NOMO-1 treated with dmso at 0.1 percent for 144 hours (cell line): Measurements from ENCODE around the gene RBPJ.
"Not testable (repeated sequence)": the region's sequence is repeated elsewhere in the genome, so short reads cannot be mapped to it uniquely, and the experiment has no call there.

ENCODE experiments used
- DNase-seq: peaks from one replicate; lab custom pipeline; 2025; ENCODE audit not compliant: unreplicated experiment; lab: John Stamatoyannopoulos, UW

Gene RBPJ

GRCh38 chr4:26334366-26334765 lies 13.6 kb downstream of the RBPJ start:
- DNase-seq: no peak

DNA sequence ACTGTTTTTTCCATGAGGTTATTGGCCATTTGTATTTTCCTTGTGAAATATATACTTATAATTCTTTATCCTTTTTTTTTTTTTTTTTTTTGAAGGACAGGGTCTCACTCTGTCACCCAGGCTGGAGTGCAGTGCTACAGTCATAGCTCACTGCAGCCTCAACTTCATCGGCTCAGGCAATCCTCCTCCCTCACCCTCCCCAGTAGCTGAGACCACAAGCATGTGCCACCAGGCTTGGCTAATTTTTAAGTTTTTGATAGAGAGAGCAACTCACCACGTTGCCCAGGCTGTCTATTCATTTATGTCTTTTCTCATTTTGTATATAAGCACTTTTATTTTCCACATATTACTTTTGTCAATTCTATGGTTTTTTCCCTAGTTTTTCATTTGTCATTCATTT lies 16.8 kb downstream of the RBPJ start:
- DNase-seq: no peak

- DNase-seq: no peak
Observed at GRCh38 chr4:26342328-26343037, 21.7 kb downstream of the RBPJ start.

DNA sequence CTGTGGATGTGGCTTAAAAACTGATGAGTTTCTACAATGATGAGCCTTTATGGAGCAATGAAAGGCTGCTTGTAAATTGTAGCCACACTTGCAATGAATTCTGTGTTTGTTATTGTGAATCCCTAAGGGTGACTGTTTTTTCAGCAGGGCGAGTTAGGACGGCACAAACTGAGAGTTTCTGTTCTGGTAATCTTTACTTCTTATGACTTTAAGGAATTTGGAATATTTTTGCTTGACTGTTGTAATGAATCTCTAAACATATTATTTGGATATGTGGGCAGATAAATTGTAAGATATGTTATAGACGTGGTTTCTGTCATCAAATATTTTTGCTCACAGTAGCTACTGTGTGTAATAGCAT lies 22.2 kb downstream of the RBPJ start:
- DNase-seq: no peak

GRCh38 chr4:26344901-26345564 lies 24.2 kb downstream of the RBPJ start:
- DNase-seq: no peak

DNA sequence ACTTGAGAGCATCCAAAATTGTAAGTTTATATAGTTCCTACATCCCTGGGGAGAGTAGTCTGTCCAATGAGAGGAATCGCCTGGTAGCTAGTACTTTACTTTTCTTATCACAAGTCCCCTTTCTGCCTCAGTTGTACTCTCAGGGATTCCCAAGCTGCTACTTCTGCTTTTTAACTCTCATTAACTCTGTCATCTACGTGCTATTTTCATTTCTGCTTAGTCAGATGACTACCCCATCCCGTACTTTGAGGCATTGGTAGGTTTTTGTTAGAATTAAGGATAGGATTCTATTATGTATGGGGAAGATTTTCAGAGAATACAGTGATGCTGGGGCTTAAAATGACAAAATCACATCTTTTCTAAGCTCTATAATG lies 24.7 kb downstream of the RBPJ start:
- DNase-seq: no peak

DNA sequence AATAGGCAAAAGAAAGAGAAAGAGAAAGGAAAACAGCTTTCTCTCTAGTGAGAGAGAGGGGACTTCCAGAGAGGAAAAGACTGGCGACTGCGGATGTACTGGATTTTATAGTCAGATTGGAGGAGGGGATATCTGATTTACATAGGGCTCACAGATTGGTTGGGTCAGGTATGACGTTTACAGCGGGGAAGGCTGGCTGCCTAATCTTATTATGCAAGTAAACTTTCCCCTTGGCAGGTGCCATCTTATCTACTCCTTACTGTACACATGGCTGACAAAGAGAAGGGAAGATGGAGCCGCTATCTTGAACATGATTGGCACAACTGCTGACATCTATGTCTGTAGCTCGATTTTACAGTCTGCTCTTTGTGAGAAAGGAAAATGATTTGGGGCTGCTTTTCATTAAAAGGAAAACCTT lies 25.4 kb downstream of the RBPJ start:
- DNase-seq: no peak

DNA sequence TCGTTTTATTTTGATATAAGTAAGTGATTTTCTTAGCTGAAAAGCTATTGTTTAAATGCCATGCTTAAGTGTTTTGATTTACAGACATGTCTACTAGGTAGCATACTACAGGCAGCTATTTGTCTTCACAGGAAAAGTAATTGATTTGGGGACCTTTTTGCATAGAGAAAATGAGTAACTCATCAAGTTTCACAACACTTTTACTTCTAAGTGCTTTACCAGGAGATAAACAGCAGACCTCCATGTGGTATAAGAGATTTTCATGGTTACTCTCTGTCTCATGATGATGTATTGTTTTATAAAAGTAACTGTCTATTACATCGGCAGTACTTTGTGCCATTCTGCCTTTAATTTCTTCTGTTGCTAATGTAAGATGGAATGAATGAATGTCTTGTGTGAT lies 28.7 kb downstream of the RBPJ start:
- no peak for DNase-seq

DNA sequence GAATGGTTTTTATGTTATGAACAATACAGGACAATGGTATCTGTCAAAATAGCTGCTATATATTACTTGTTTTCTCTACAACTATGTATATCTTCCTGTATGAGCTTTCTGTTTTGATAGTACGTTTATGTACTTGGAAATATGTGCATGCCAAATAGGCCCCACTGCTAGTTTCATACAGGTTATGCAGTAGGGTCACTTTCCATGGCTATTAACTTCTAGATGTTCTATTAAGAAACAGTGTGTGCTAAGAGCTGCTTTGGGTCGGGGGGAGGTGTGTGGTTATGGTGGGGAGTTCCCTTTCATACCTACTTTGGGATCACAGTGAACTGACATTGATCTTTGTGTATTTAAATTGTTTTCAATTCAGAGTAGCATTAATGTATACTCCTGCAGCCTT lies 30.9 kb downstream of the RBPJ start:
- DNase-seq: no peak

GRCh38 chr4:26354491-26354890 lies 33.7 kb downstream of the RBPJ start:
- no peak for DNase-seq

GRCh38 chr4:26355392-26356052 lies 34.7 kb downstream of the RBPJ start:
- DNase-seq: no peak

GRCh38 chr4:26356081-26356501 lies 35.3 kb downstream of the RBPJ start:
- DNase-seq: no peak

- DNase-seq: not testable (repeated sequence)
Observed at GRCh38 chr4:26359521-26359920, 38.7 kb downstream of the RBPJ start.

DNA sequence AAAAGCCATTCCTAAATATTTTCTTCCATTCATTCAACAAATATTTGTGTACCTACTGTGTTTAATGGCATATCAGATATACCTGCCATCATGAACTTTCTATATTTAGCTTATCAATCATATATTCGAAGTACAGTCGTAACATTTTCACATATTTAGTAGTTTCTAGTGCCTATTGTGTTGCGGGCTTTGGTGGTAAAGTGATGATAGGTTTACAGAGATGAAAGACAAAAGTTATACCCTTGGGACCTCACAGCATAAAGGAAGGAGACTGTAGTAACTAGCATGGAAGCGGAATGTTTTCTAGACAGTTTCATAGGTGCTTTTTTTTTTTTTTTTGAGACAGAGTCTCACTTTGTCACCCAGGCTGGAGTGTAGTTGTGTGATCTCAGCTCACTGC lies 39.5 kb downstream of the RBPJ start:
- DNase-seq: no peak

DNA sequence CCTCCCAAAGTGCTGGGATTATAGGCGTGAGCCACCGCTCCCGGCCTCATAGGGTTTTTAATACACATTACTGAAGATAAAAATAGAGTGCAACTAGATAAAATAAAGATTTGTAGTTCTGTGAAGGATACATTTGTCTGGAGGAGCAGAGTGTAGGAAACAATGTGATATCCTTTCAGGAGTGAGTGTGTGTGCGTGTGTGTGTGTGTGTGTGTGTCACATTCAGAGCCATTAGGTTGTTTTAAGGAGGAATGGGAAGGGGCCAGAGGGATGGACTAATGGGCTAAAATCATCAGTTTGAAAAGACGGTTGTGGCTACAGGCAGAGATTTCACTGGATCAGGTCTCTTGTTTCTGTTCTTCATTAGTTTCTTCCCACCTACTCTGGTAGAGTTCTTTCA lies 40.0 kb downstream of the RBPJ start:
- no peak for DNase-seq

DNA sequence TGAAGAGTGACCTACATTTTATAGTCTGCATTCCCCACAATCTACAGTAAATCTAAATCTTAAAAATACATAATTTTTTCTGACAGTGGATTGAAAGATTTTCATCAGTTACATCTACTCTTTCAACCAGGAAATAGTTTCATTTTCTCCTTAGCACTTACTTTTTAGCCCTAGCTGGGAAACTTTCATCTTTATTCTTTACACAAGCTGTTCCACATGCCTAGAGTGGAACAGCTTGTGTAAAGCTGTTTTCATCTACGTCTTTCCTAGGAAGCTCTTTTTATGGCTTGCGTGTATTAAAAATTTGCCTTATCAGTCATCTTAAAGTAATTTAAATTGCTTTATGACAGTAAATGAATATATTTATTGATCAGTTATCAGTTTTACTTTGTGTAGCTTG lies 40.5 kb downstream of the RBPJ start:
- DNase-seq: no peak

- no peak for DNase-seq
Observed at GRCh38 chr4:26362745-26363439, 42.1 kb downstream of the RBPJ start.

DNA sequence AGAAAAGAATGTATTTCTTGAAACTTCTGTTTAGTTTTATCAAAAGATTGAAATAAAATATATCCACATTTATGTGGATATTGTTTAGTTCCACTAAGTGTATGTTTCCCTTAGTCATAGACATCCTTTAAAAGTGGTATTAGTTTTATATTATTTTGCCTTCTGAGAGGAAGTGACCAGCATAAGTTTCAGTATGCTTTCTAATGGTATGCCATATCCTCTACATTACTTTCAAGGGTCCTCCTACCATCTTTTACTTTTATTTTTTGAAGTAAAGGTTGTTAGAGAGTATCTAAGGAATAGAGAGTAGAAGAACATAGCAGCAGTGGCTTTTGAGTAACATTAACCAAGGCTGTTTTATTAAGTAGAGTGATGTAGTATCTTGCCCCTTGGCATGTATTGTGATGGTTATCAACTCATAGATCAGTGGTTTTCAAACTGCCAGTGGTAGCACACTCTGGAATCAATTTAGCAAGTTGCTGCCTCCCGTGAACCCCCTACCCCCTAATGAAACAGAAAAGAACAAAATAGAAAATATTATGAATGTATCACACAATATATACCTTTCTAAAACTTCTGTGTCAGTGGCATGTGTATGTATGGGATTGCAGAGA lies 44.8 kb downstream of the RBPJ start:
- no peak for DNase-seq

DNA sequence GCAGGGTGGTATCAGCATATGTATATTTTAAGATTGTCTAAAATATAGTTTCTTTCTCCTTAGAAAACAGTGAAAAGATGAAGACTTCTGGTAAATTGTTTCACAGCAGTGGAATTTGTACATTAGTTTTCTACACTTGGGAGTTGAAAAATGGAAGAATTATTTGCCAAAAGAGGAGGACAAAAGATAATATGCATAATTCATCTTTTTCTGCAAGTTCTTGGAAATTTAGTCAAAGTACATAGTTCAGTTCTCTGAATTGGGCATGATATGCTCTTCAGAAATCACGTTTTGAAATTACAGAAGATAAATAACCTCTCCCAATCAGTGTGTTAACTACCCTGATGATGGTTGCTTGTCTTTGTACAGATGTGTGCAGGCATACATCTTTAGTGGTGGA lies 47.0 kb downstream of the RBPJ start:
- DNase-seq: no peak

- no peak for DNase-seq
Observed at GRCh38 chr4:26368685-26369084, 47.9 kb downstream of the RBPJ start.

GRCh38 chr4:26369132-26369531 lies 48.3 kb downstream of the RBPJ start:
- DNase-seq: no peak
